Measurements from ENCODE around the gene CCND2. TPM values are rescaled to one million over a fixed set of nuclear protein-coding genes. Genes with fewer than 3 reads are reported as not detected.
"Not testable (repeated sequence)": the region's sequence is repeated elsewhere in the genome, so short reads cannot be mapped to it uniquely, and the experiment has no call there.

Gene CCND2
- total RNA-seq, 3 donors from 2014 or later, result 43.3 to 72.8 (median 53.7) TPM

- intact Hi-C loops (cut with DNase I; ENCODE audit: low total_unique reads), result no loop called here
- no peak for TF ChIP-seq CTCF (IDR thresholded peaks at IDR 0.05)
- no peak for TF ChIP-seq POLR2A (IDR thresholded peaks at IDR 0.05)
- no peak for TF ChIP-seq POLR2AphosphoS5 (IDR thresholded peaks at IDR 0.05)
- no peaks in the 10 kb centered on the region for H3K4me1 ChIP-seq
- H3K27me3 ChIP-seq, result peaks cover 0 to 10% of the 10 kb centered on the region in 2 donors
- peaks cover 0 to 17% of the 10 kb centered on the region in 2 donors for H3K9me3 ChIP-seq
- no peak overlapping the region for H3K27ac ChIP-seq
- H3K36me3 ChIP-seq, result no peaks in the 10 kb centered on the region
- H3K4me3 ChIP-seq, result no peak overlapping the region
- DNase-seq (ENCODE audit: low spot score in 2 of 2), result no peak
These were observed 32.0 kb upstream of the CCND2 start for GRCh38 chr12:4241592-4241991.

GRCh38 chr12:4242595-4242994, 31.0 kb upstream of the CCND2 start:
- Histone ChIP-seq H3K36me3 (no peaks in the 10 kb centered on the region), H3K9me3 (peaks cover 0 to 7% of the 10 kb centered on the region in 2 donors), H3K27me3 (peaks cover 0 to 10% of the 10 kb centered on the region in 2 donors), H3K4me1 (no peaks in the 10 kb centered on the region), H3K4me3 (no peak overlapping the region), H3K27ac (no peak overlapping the region)
- DNase-seq (ENCODE audit: low spot score in 2 of 2), result no peak
- no peak for TF ChIP-seq CTCF (IDR thresholded peaks at IDR 0.05)
- TF ChIP-seq POLR2A (IDR thresholded peaks at IDR 0.05), result no peak
- no peak for TF ChIP-seq POLR2AphosphoS5 (IDR thresholded peaks at IDR 0.05)
- intact Hi-C loops (cut with DNase I; ENCODE audit: low total_unique reads), result no loop called here

- intact Hi-C loops (cut with DNase I; ENCODE audit: low total_unique reads), result no loop called here
- TF ChIP-seq POLR2A (IDR thresholded peaks at IDR 0.05), result no peak
- no peak for TF ChIP-seq POLR2AphosphoS5 (IDR thresholded peaks at IDR 0.05)
- no peak for TF ChIP-seq CTCF (IDR thresholded peaks at IDR 0.05)
These were observed 30.5 kb upstream of the CCND2 start for GRCh38 chr12:4243091-4243490.

GRCh38 chr12:4243491-4244100, 30.0 kb upstream of the CCND2 start:
- not testable (repeated sequence) for DNase-seq (ENCODE audit: low spot score in 2 of 2); H3K4me3 ChIP-seq

More at GRCh38 chr12:4243091-4243490, 30.5 kb upstream of the CCND2 start:
- Histone ChIP-seq H3K9me3 (peaks cover 0 to 2% of the 10 kb centered on the region in 2 donors), H3K36me3 (no peaks in the 10 kb centered on the region), H3K27ac (no peak overlapping the region), H3K4me3 (no peak overlapping the region), H3K27me3 (peaks cover 0 to 10% of the 10 kb centered on the region in 2 donors), H3K4me1 (no peaks in the 10 kb centered on the region)
- no peak for DNase-seq (ENCODE audit: low spot score in 2 of 2)

GRCh38 chr12:4244868-4245267, 28.7 kb upstream of the CCND2 start:
- Histone ChIP-seq H3K9me3 (no peaks in the 10 kb centered on the region), H3K4me1 (no peaks in the 10 kb centered on the region), H3K36me3 (no peaks in the 10 kb centered on the region), H3K27ac (no peak overlapping the region), H3K27me3 (peaks cover 0 to 10% of the 10 kb centered on the region in 2 donors), H3K4me3 (no peak overlapping the region)
- TF ChIP-seq POLR2AphosphoS5 (IDR thresholded peaks at IDR 0.05), result no peak
- TF ChIP-seq POLR2A (IDR thresholded peaks at IDR 0.05), result no peak
- TF ChIP-seq CTCF (IDR thresholded peaks at IDR 0.05), result no peak
- intact Hi-C loops (cut with DNase I; ENCODE audit: low total_unique reads), result no loop called here
- no peak for DNase-seq (ENCODE audit: low spot score in 2 of 2)

More at GRCh38 chr12:4243491-4244100, 30.0 kb upstream of the CCND2 start:
- H3K36me3 ChIP-seq; intact Hi-C loops (cut with DNase I; ENCODE audit: low total_unique reads); H3K9me3 ChIP-seq; H3K27ac ChIP-seq; H3K4me1 ChIP-seq: not testable (repeated sequence)
- H3K27me3 ChIP-seq, result peaks cover 0 to 10% of the 10 kb centered on the region in 2 donors

All from breast epithelium (tissue), 4 donors.